CD4-positive, alpha-beta T cell (primary cell): ENCODE data around the gene BAK1. TPM values are rescaled to one million over a fixed set of nuclear protein-coding genes. Genes with fewer than 3 reads are reported as not detected.

Source experiments
- ATAC-seq: fragments of 200-7000 bp; cut with Tn5 transposase; one replicate; pipeline ENCODE4 v1.10.0; 2022; ENCODE audit warnings: mild to moderate bottlenecking; ENCODE audit not compliant: poor library complexity
- CTCF ChIA-PET: fragments of 350-600 bp; sonication (Branson Sonifier 250); formaldehyde crosslinking; loops from one replicate; lab custom pipeline; 2021; ENCODE audit warnings: antibody characterized with exemption, inconsistent platforms; lab: Charles Lee
- POLR2A ChIA-PET: fragments of 350-600 bp; sonication (Branson Sonifier 250); formaldehyde crosslinking; loops from one replicate; lab custom pipeline; 2021; ENCODE audit warnings: antibody characterized with exemption, inconsistent platforms; lab: Charles Lee
- DNase-seq, 14 experiments: peaks; one replicate each; pipeline ENCODE4 v3.0.0-alpha.2; 2013 to 2020; ENCODE audit warnings: mixed read lengths in 2 of 14
- H3K27ac ChIP-seq, 2 donors: one replicate each; pipeline versions ENCODE4 v1.5.1 to v1.7.0; 2013; ENCODE audit warnings: low read length in 2 of 2, low read depth in 1 of 2, mild to moderate bottlenecking in 1 of 2
- H3K27me3 ChIP-seq, 2 experiments: 1 replicate in 1 of 2; 2 replicates in 1 of 2; pipeline versions ENCODE4 v1.6.1 to v1.7.0; 2013; ENCODE audit warnings: low read length in 2 of 2, control low read depth in 1 of 2, mild to moderate bottlenecking in 1 of 2, moderate library complexity in 1 of 2; ENCODE audit not compliant: insufficient read depth in 2 of 2, control insufficient read depth in 1 of 2
- H3K36me3 ChIP-seq: one replicate; pipeline ENCODE4 v1.6.1; 2013; ENCODE audit warnings: low read length, control low read depth; ENCODE audit not compliant: insufficient read depth
- H3K4me1 ChIP-seq: one replicate; pipeline ENCODE4 v1.6.1; 2013; ENCODE audit warnings: low read length, control low read depth; ENCODE audit not compliant: insufficient read depth
- H3K4me3 ChIP-seq: one replicate; pipeline ENCODE4 v1.5.1; 2013; ENCODE audit warnings: mild to moderate bottlenecking, low read length, moderate library complexity
- H3K9me3 ChIP-seq, 2 experiments: 1 replicate in 1 of 2; 2 replicates in 1 of 2; pipeline versions ENCODE4 v1.6.1 to v1.7.0; 2013; ENCODE audit warnings: low read length in 2 of 2, mild to moderate bottlenecking in 2 of 2, control low read depth in 1 of 2, moderate library complexity in 1 of 2; ENCODE audit not compliant: control insufficient read depth in 1 of 2, insufficient read depth in 1 of 2
- H3K27ac Mint-ChIP-seq: one replicate; pipeline ENCODE4 v1.8.0; 2020; ENCODE audit warnings: mixed read lengths
- H3K27me3 Mint-ChIP-seq: one replicate; pipeline ENCODE4 v1.8.0; 2021; ENCODE audit warnings: mixed read lengths
- H3K36me3 Mint-ChIP-seq: one replicate; pipeline ENCODE4 v1.8.0; 2021; ENCODE audit warnings: low read depth, mixed read lengths
- H3K4me1 Mint-ChIP-seq: one replicate; pipeline ENCODE4 v1.8.0; 2021; ENCODE audit warnings: low read depth, mixed read lengths
- H3K4me3 Mint-ChIP-seq: one replicate; pipeline ENCODE4 v1.8.0; 2020; ENCODE audit warnings: mild to moderate bottlenecking, mixed read lengths
- H3K9me3 Mint-ChIP-seq: one replicate; pipeline ENCODE4 v1.8.0; 2020; ENCODE audit warnings: mixed read lengths
- CTCF ChIP-seq: fragments of 200-600 bp; IDR thresholded peaks from one replicate; pipeline ENCODE4 v1.8.0; 2022; ENCODE audit warnings: antibody characterized with exemption, mild to moderate bottlenecking
- intact Hi-C, 2 experiments: fragments of 100-400 bp; cut with DNase I in 1 of 2; cut with micrococcal nuclease in 1 of 2; formaldehyde crosslinking; loops; one replicate each; pipeline versions ENCODE4 v1.15.1 to v1.9.0; 2023 to 2025; cut with DNase I, micrococcal nuclease
- total RNA-seq, 174 experiments: library from RNA in 2 of 174; stranded (reverse) in 2 of 174; gene quantifications; one replicate each; pipeline ENCODE4 v1.2.3 and lab custom pipeline; 2021 to 2026

The BAK1 gene
- total RNA-seq, 2 experiments from 2014 or later: 38.3 to 40.8 TPM

- no peak overlapping the region for H3K27ac Mint-ChIP-seq
- POLR2A ChIA-PET: interaction anchor here (2.2 kb wide), 1 partner anchor 15 kb away, joined by 10 read pairs; the partner anchor contains the start of gene ITPR3
- TF ChIP-seq CTCF: no peak
Measured at GRCh38 chr6:33606642-33607041, 26.6 kb upstream of the BAK1 start.

DNA sequence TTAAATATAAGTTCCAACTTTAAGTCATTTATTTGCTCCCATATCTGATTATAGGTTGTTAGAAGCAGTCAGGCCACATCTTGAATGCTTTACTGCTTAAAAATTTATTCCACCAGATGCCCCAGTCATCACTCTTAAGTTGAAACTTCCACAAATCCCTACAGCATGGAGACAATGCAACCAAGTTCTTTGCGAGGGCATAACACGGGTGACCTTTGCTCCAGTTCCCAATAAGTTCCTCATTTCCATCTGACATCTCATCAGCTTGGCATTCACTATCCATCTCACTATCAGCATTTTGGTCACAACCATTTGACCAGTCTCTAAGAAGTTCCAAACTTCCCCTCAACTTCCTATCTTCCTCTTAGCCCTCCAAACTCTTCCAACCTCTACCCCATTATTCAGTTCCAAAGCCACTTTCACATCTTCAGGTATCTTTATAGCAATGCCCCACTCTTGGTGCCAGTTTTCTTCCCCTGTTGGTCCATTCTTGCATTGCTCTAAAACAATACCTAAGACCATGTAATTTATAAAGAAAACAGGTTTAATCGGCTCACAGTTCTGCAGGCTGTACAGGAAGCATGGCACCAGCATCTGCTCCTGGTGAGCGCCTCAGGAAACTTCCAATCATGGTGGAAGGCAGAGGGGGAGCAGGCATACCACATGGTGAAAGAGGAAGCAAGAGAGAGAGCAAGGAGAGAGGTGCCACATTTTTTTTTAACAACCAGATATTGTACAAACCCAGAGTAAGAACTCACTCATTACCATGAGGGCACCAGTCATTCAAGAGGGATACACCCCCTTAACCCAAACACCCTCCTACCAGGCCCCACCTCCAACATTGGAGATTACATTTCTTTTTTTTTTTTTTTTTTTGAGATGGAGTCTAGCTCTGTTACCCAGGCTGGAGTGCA, 25.1 kb upstream of the BAK1 start:
- H3K4me3 Mint-ChIP-seq: no peak overlapping the region
- no peaks in the 10 kb centered on the region for H3K4me1 Mint-ChIP-seq
- no peak overlapping the region for H3K4me3 ChIP-seq
- H3K9me3 Mint-ChIP-seq: no peaks in the 10 kb centered on the region
- CTCF ChIA-PET: interaction anchor here (1.2 kb wide), 1 partner anchor 106 kb away, joined by 3 read pairs; the partner anchor contains the start of gene UQCC2
- no peaks in the 10 kb centered on the region for H3K27me3 Mint-ChIP-seq
- no peak for ATAC-seq
- no peak overlapping the region for H3K27ac Mint-ChIP-seq
- H3K36me3 ChIP-seq: no peaks in the 10 kb centered on the region
- H3K27me3 ChIP-seq: no peaks in the 10 kb centered on the region
- H3K4me1 ChIP-seq: peaks cover 4% of the 10 kb centered on the region
- POLR2A ChIA-PET: no interaction called here
- intact Hi-C loops: no loop called here
- no peak overlapping the region for H3K27ac ChIP-seq
- no peak for TF ChIP-seq CTCF
- peaks cover 0 to 11% of the 10 kb centered on the region in 2 experiments for H3K9me3 ChIP-seq
- DNase-seq: no peak
- H3K36me3 Mint-ChIP-seq: no peaks in the 10 kb centered on the region

More at GRCh38 chr6:33606642-33607041, 26.6 kb upstream of the BAK1 start:
- H3K27me3 Mint-ChIP-seq: no peaks in the 10 kb centered on the region
- H3K4me1 ChIP-seq: peaks cover 4% of the 10 kb centered on the region
- H3K36me3 Mint-ChIP-seq: no peaks in the 10 kb centered on the region
- ATAC-seq (no peak), DNase-seq (no peak)
- no peaks in the 10 kb centered on the region for H3K4me1 Mint-ChIP-seq
- intact Hi-C loops: no loop called here
- no peak overlapping the region for H3K4me3 ChIP-seq
- H3K36me3 ChIP-seq: no peaks in the 10 kb centered on the region
- H3K9me3 Mint-ChIP-seq: no peaks in the 10 kb centered on the region
- CTCF ChIA-PET: interaction anchor here (1.1 kb wide), 1 partner anchor 42 kb away, joined by 3 read pairs; no protein-coding TSS in a partner anchor
- H3K27ac ChIP-seq: no peak overlapping the region
- H3K27me3 ChIP-seq: no peaks in the 10 kb centered on the region
- H3K4me3 Mint-ChIP-seq: no peak overlapping the region
- H3K9me3 ChIP-seq: peaks cover 0 to 15% of the 10 kb centered on the region in 2 experiments

DNA sequence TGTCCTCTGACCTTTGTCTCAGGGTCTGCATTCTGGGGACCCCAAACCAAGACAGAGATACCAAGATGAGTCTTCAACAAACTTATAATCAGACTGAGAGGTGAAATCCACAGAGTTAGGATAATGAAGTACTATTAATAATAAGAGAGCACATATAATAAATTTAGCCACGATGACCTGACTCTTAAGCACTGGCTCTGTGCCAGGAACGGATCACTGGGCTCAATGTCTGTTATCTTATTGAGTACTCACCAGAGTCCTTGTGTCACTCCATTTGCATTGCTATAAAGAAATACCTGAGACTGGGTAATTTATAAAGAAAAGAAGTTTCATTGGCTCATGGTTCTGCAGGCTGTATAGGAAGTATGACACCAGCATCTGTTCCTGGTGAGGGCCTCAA, 22.1 kb upstream of the BAK1 start:
- no peaks in the 10 kb centered on the region for H3K27me3 ChIP-seq
- Mint-ChIP-seq H3K4me3 (no peak overlapping the region), H3K27me3 (no peaks in the 10 kb centered on the region), H3K4me1 (no peaks in the 10 kb centered on the region), H3K27ac (no peak overlapping the region), H3K36me3 (no peaks in the 10 kb centered on the region), H3K9me3 (no peaks in the 10 kb centered on the region)
- intact Hi-C loops: no loop called here
- no peak overlapping the region for H3K27ac ChIP-seq
- no peaks in the 10 kb centered on the region for H3K36me3 ChIP-seq
- no peak for DNase-seq
- peaks cover 18% of the 10 kb centered on the region for H3K4me1 ChIP-seq
- H3K4me3 ChIP-seq: no peak overlapping the region
- POLR2A ChIA-PET: no interaction called here
- ATAC-seq: no peak
- TF ChIP-seq CTCF: no peak
- H3K9me3 ChIP-seq: peaks cover 0 to 8% of the 10 kb centered on the region in 2 experiments
- CTCF ChIA-PET: no interaction called here
